Adrenal gland (tissue), 12 donors: ENCODE measurements around the gene HNRNPH3. TPM values are rescaled to one million over a fixed set of nuclear protein-coding genes. Genes with fewer than 3 reads are reported as not detected.

Source experiments
- DNase-seq, 7 donors: peaks; one replicate each; pipeline ENCODE4 v3.0.0-alpha.2; 2019 to 2020
- H3K27ac ChIP-seq, 5 donors: fragments of 200-600 bp; sonication (generic) in 4 of 5; 1 replicate in 3 of 5; 2 replicates in 2 of 5; pipeline versions ENCODE4 v1.5.1 to v1.8.0; 2016 to 2020; ENCODE audit warnings: mild to moderate bottlenecking in 1 of 5
- H3K27me3 ChIP-seq: fragments of 200-600 bp; 2 replicates; pipeline ENCODE4 v1.8.0; 2021
- H3K36me3 ChIP-seq, 2 donors: fragments of 200-600 bp; replicated peaks in 1 of 2; 1 replicate in 1 of 2; 2 replicates in 1 of 2; pipeline versions ENCODE4 v1.5.1 to v1.8.0; 2018 to 2022
- H3K4me1 ChIP-seq, 2 donors: fragments of 200-600 bp; replicated peaks in 1 of 2; 1 replicate in 1 of 2; 2 replicates in 1 of 2; pipeline versions ENCODE4 v1.5.1 to v1.8.0; 2018 to 2021
- H3K4me3 ChIP-seq, 4 donors: fragments of 200-600 bp; sonication (generic) in 3 of 4; one replicate each; pipeline ENCODE4 v1.5.1; 2016 to 2018
- H3K9me3 ChIP-seq, 3 donors: fragments of 200-600 bp; sonication (generic) in 1 of 3; replicated peaks in 1 of 3; 1 replicate in 2 of 3; 2 replicates in 1 of 3; pipeline versions ENCODE4 v1.5.1 to v1.8.0; 2016 to 2021
- POLR2A ChIP-seq, 2 donors: fragments of 450-650 bp; IDR thresholded peaks; one replicate each; pipeline ENCODE4 v1.6.1; 2017; ENCODE audit warnings: antibody characterized with exemption in 2 of 2, mild to moderate bottlenecking in 2 of 2, moderate library complexity in 1 of 2
- WGBS, 4 donors: extraction: QIAGEN DNeasy Blood & Tissue Kit in 2 of 4; methylation state at CpG; one replicate each; pipeline versions ENCODE4 v1.1.5 to v1.1.7; 2013 to 2017; 5-methylcytosine and 5-hydroxymethylcytosine counted together
- intact Hi-C, 2 donors: fragments of 100-400 bp; cut with DNase I; formaldehyde crosslinking; loops; one replicate each; pipeline versions ENCODE4 v1.14.1 to v1.15.0; 2022 to 2023
- polyA plus RNA-seq, 3 donors: library from polyadenylated mRNA; stranded (reverse); fragments of 200-250 nt in 2 of 3; fragments of 350-450 nt in 1 of 3; fragmentation: Illumina TruSeq in 1 of 3; extraction: RNeasy Lipid Tissue Mini Kit (QIAGEN cat#74804) in 1 of 3; gene quantifications; one replicate each; pipeline ENCODE4 v1.2.3, GENCODE V29; 2013 to 2014
- total RNA-seq, 9 donors: library from RNA; depleted of rRNA in 4 of 9; stranded (reverse); fragments of >200 nt in 4 of 9; fragments of 120-200 nt in 1 of 9; fragmentation: NEBNext Ultra II Directional in 1 of 9; extraction: Animal tissue kit (Norgen Biotek cat#: 25700) in 1 of 9; gene quantifications; one replicate each; pipeline versions ENCODE4 v1.1.0 to v1.2.4, GENCODE V29; 2013 to 2023
- TF ChIP-seq, protein P1 (sequence below), 6 experiments: fragments of 450-650 bp in 4 of 6; fragments of 200-600 bp in 2 of 6; sonication (generic) in 1 of 6; IDR thresholded peaks; 1 replicate in 5 of 6; 2 replicates in 1 of 6; pipeline versions ENCODE4 v1.5.1 to v1.8.0; 2016 to 2021; ENCODE audit warnings: antibody characterized with exemption in 6 of 6, mild to moderate bottlenecking in 2 of 6, moderate library complexity in 1 of 6
- donor health status: healthy with polysubstance abuse.
- donor health status: Bipolar disorder and iron deficiency.
- donor health status: DM: yes; HTN: yes; CAD: no.
- donor health status: DM: no; HTN: no; CAD: no.
- donor health status: DM: no; HTN: no; CAD: no.
- donor health status: DM: yes; HTN: yes; CAD: no.

HNRNPH3 gene
- total and polyA plus RNA-seq, 12 donors: 12.9 to 291 (median 80.8) TPM

DNA sequence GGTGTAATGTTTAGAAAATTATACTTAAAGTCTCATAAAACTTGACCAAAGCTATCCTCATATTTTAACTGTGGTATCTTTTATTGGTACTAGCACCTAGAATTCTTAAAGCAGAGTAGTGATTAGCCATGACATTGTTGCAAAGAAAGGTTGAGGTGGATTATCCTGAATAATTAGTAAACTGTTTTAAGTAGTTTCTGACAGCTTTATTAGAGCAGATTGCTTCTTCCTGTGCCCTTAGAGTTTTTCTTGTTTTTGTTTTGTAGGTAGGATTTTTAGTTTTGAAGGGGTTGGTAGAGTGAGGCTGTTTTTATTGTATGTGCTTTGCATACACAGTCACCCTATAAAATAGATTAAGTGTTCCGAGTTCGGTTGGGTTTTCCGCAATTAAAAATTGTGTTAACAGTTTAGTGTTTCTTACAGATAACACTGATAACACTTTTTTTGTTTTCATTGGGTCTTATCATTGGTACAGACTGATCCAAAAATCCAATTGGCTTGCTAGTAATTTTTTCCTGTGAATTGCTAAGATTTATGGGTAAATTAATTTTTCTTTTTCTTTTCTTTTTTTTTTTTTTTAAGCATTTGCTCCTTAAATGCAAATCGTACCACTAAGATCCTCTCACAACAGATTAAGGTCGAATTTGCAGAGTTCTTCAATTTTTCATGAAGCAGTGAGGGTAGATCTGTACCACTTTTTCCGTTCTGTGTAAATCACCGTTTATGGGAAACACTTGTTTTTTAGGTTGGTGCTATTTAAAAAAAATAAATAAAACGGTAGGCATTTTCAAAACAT lies 3.0 kb downstream of the HNRNPH3 start:
- Histone ChIP-seq H3K36me3 (peaks cover 0 to 19% of the 10 kb centered on the region in 2 donors), H3K9me3 (no peaks in the 10 kb centered on the region), H3K27ac (peak overlapping the region in 1 of 5 donors; percentile 99), H3K4me3 (peak overlapping the region in 2 of 4 donors; percentile 87 to 98), H3K4me1 (peaks cover 38 to 55% of the 10 kb centered on the region in 2 donors), H3K27me3 (no peaks in the 10 kb centered on the region)
- WGBS, 4 donors: 1 to 4% (median 3%) methylated on average over 8 of the region's 8 CpGs
- intact Hi-C loops: no loop called here
- TF ChIP-seq, protein P1, sequence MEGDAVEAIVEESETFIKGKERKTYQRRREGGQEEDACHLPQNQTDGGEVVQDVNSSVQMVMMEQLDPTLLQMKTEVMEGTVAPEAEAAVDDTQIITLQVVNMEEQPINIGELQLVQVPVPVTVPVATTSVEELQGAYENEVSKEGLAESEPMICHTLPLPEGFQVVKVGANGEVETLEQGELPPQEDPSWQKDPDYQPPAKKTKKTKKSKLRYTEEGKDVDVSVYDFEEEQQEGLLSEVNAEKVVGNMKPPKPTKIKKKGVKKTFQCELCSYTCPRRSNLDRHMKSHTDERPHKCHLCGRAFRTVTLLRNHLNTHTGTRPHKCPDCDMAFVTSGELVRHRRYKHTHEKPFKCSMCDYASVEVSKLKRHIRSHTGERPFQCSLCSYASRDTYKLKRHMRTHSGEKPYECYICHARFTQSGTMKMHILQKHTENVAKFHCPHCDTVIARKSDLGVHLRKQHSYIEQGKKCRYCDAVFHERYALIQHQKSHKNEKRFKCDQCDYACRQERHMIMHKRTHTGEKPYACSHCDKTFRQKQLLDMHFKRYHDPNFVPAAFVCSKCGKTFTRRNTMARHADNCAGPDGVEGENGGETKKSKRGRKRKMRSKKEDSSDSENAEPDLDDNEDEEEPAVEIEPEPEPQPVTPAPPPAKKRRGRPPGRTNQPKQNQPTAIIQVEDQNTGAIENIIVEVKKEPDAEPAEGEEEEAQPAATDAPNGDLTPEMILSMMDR (IDR thresholded peaks at IDR 0.05): no peak
- TF ChIP-seq POLR2A (IDR thresholded peaks at IDR 0.05): no peak
- DNase-seq: no peak

DNA sequence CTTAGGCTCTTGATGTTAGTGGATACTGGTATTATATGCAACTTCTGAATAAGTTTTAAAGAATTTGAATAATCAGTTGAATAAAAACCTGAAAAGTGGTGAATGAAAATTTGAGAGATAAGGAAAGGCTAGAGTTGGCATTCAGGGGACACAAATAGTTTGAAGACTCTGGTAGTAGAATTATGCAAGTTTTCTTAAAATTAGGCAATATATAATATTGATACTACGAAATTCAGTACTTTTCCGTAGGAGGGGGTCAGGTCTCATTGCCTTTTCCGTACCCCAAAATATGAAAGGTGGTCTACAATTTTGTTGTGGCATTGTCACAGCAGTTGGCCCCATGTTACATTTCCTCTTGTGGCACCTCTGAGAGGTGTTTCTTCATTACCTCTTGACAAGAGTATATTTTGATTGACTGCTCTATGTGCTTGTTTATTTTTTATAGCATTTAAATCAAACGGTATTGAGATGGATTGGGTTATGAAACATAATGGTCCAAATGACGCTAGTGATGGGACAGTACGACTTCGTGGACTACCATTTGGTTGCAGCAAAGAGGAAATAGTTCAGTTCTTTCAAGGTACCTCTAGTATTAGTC lies 5.0 kb downstream of the HNRNPH3 start:
- no peaks in the 10 kb centered on the region for H3K9me3 ChIP-seq
- DNase-seq: no peak
- TF ChIP-seq, protein P1 (IDR thresholded peaks at IDR 0.05): no peak
- no peak for TF ChIP-seq POLR2A (IDR thresholded peaks at IDR 0.05)
- intact Hi-C loops: no loop called here
- 55 to 64% (median 60%) methylated on average over 7 of the region's 7 CpGs for WGBS, 4 donors
- H3K36me3 ChIP-seq: peaks cover 0 to 39% of the 10 kb centered on the region in 2 donors
- peaks cover 27 to 47% of the 10 kb centered on the region in 2 donors for H3K4me1 ChIP-seq
- H3K4me3 ChIP-seq: peak overlapping the region in 1 of 4 donors; percentile 87
- no peak overlapping the region for H3K27ac ChIP-seq
- no peaks in the 10 kb centered on the region for H3K27me3 ChIP-seq

DNA sequence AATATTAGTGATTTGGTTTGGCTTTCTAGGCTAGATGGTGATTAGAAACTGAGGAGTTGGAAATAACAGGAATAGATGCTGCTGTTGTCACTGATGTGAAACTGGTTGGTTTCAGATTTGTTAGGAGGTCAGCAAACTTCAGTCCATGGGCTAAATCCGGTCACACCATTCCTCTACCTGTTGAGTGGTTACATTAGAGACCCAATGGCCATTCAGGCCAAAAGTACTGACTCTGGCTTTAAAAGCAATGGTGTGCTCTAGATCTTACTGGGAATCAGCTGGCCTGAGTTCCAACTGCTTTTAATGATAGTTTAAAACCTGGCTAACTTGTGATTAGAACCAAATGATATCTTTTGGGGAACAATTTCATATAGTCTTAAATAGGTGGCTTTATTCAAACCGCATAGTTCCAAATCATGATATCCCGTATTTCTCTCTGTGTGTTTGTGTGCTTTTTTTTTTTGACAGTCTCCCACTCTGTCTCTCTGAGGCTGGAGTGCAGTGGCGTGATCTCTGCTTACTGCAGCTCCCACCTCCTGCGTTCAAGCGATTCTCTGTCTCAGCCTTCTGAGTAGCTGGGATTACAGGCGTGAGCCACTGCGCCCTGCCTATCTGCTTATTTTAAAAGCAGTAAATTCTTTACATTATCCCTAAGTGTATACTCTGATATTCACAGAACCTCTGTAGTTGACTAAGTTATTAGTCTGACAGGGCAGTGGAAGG lies 8.7 kb downstream of the HNRNPH3 start:
- H3K4me1 ChIP-seq: peaks cover 25 to 35% of the 10 kb centered on the region in 2 donors
- 86 to 94% (median 92%) methylated on average over 8 of the region's 8 CpGs for WGBS, 4 donors
- DNase-seq: no peak
- H3K9me3 ChIP-seq: no peaks in the 10 kb centered on the region
- no peaks in the 10 kb centered on the region for H3K27me3 ChIP-seq
- no peak for TF ChIP-seq POLR2A (IDR thresholded peaks at IDR 0.05)
- TF ChIP-seq, protein P1 (IDR thresholded peaks at IDR 0.05): no peak
- peaks cover 0 to 73% of the 10 kb centered on the region in 2 donors for H3K36me3 ChIP-seq
- no peak overlapping the region for H3K4me3 ChIP-seq
- no peak overlapping the region for H3K27ac ChIP-seq
- intact Hi-C loops: no loop called here

DNA sequence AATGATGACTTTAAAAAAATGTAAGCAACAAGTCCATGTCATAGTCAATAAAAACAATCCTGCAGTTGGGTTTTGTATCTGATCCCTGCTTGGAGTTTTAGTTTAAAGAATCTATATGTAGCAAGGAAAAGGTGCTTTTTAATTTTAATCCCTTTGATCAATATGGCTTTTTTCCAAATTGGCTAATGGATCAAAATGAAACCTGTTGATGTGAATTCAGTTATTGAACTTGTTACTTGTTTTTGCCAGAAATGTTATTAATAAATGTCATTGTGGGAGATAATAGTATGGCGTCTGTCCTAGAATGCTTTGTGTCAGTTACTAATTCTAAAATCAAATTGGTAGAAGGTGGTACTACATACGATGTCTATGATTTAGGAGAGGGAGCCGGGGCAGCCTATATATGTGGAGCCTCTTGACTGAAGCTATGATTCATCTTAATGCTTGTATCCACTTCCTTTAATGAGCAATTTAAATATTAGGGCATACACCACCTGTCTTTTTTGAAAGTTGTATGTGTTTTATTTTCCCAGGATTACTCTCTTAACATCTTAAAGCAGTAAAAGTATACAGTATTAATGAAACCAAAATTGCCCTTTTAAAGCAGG lies 11.1 kb downstream of the HNRNPH3 start:
- WGBS, 4 donors: 78 to 87% (median 84%) methylated on average over 3 of the region's 3 CpGs
- intact Hi-C loops: no loop called here
- H3K4me1 ChIP-seq: peaks cover 2 to 10% of the 10 kb centered on the region in 2 donors
- no peak overlapping the region for H3K4me3 ChIP-seq
- no peaks in the 10 kb centered on the region for H3K27me3 ChIP-seq
- no peaks in the 10 kb centered on the region for H3K9me3 ChIP-seq
- H3K27ac ChIP-seq: no peak overlapping the region
- H3K36me3 ChIP-seq: peaks cover 0 to 75% of the 10 kb centered on the region in 2 donors
- no peak for DNase-seq
- TF ChIP-seq POLR2A (IDR thresholded peaks at IDR 0.05): no peak
- TF ChIP-seq, protein P1 (IDR thresholded peaks at IDR 0.05): no peak
